ENCODE results near the gene GABBR2.

The GABBR2 gene

DNA sequence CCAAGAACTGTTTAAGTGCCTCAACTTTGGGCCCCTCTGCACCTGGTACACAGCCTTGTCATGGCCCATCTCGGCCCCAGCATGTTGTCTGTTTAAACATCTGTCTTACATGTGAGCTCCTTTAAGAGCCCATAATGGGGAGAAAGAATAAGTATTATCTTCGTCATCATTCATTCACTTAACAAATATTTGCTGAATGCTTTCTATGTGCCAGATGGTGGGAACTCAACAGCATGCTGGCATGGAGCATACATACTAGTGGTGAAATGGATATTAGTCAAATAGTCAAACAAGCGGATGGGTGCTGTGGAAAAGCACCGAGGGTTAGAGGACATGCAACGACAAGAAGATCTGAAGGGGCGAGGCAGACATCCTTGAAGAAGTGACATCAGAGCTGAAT, 54.5 kb downstream of the GABBR2 start:
- no peak overlapping the region for H3K9ac ChIP-seq
- no peaks in the 10 kb centered on the region for H3K9me3 ChIP-seq (ENCODE audit: control insufficient read depth, low read length)
- H3K79me2 ChIP-seq, result no peaks in the 10 kb centered on the region
- no peak overlapping the region for H3K4me2 ChIP-seq (ENCODE audit: low read length)
- H3K27ac ChIP-seq, result no peak overlapping the region
- H3K4me3 ChIP-seq (ENCODE audit: low read depth, low read length), result no peak overlapping the region
- H2AFZ ChIP-seq, result no peak overlapping the region
- H3K36me3 ChIP-seq (ENCODE audit: control insufficient read depth, insufficient read depth, low read length), result no peaks in the 10 kb centered on the region
- H3K4me1 ChIP-seq, result no peaks in the 10 kb centered on the region
- H3K27me3 ChIP-seq (ENCODE audit: control insufficient read depth, insufficient read depth, low read length), result no peaks in the 10 kb centered on the region
- TF ChIP-seq, protein P1, sequence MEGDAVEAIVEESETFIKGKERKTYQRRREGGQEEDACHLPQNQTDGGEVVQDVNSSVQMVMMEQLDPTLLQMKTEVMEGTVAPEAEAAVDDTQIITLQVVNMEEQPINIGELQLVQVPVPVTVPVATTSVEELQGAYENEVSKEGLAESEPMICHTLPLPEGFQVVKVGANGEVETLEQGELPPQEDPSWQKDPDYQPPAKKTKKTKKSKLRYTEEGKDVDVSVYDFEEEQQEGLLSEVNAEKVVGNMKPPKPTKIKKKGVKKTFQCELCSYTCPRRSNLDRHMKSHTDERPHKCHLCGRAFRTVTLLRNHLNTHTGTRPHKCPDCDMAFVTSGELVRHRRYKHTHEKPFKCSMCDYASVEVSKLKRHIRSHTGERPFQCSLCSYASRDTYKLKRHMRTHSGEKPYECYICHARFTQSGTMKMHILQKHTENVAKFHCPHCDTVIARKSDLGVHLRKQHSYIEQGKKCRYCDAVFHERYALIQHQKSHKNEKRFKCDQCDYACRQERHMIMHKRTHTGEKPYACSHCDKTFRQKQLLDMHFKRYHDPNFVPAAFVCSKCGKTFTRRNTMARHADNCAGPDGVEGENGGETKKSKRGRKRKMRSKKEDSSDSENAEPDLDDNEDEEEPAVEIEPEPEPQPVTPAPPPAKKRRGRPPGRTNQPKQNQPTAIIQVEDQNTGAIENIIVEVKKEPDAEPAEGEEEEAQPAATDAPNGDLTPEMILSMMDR (IDR thresholded peaks at IDR 0.05), result no peak

DNA sequence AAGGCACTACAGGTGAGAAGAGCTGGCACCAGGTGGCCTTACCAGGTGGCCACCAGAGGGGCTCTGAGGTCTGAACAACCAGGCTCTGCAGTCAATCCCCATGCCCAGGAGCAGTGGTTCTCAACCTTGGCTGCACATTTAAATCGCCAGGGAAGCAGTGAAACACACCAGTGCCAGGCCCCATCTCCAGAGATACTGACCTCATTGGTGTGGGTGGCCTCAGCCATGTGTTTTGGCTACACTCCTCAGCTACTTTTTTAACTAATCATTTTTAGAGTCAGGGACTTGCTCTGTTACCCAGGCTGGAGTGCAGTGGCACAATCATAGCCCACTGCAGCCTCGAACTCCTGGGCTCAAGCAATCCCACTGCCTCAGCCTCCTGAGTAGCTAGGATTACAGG, 56.0 kb downstream of the GABBR2 start:
- H3K36me3 ChIP-seq (ENCODE audit: control insufficient read depth, insufficient read depth, low read length), result no peaks in the 10 kb centered on the region
- H3K79me2 ChIP-seq, result no peaks in the 10 kb centered on the region
- H3K4me1 ChIP-seq, result no peaks in the 10 kb centered on the region
- TF ChIP-seq, protein P1 (IDR thresholded peaks at IDR 0.05), result no peak
- H3K4me2 ChIP-seq (ENCODE audit: low read length), result no peak overlapping the region
- no peak overlapping the region for H2AFZ ChIP-seq
- H3K9me3 ChIP-seq (ENCODE audit: control insufficient read depth, low read length), result no peaks in the 10 kb centered on the region
- no peak overlapping the region for H3K4me3 ChIP-seq (ENCODE audit: low read depth, low read length)
- no peak overlapping the region for H3K27ac ChIP-seq
- no peaks in the 10 kb centered on the region for H3K27me3 ChIP-seq (ENCODE audit: control insufficient read depth, insufficient read depth, low read length)
- no peak overlapping the region for H3K9ac ChIP-seq

DNA sequence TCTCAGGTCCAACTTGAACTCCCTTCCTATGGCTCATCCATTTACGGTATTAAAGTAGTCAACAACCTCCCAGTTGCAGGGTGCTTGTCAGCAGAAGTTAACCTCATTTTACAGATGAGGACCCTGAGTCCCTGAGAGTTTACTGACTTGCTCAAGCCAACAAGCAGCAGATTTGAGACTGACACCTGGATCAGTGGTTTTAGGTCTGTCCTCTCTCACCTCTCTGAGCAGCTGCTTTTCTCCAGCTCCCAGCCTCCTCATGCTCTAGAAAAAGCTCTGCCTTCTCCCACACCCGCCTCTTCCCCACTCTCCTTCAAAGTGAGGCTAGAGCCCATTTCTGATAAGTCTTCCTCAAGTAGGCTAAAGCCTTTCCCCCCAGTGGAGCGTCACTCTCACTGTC, 56.4 kb downstream of the GABBR2 start:
- Histone ChIP-seq H3K9ac (no peak overlapping the region), H3K36me3 (ENCODE audit: control insufficient read depth, insufficient read depth, low read length) (no peaks in the 10 kb centered on the region), H3K4me1 (no peaks in the 10 kb centered on the region), H3K27me3 (ENCODE audit: control insufficient read depth, insufficient read depth, low read length) (no peaks in the 10 kb centered on the region), H3K79me2 (no peaks in the 10 kb centered on the region), H2AFZ (no peak overlapping the region), H3K4me2 (ENCODE audit: low read length) (no peak overlapping the region), H3K4me3 (ENCODE audit: low read depth, low read length) (no peak overlapping the region), H3K27ac (no peak overlapping the region), H3K9me3 (ENCODE audit: control insufficient read depth, low read length) (no peaks in the 10 kb centered on the region)
- TF ChIP-seq, protein P1 (IDR thresholded peaks at IDR 0.05), result no peak

DNA sequence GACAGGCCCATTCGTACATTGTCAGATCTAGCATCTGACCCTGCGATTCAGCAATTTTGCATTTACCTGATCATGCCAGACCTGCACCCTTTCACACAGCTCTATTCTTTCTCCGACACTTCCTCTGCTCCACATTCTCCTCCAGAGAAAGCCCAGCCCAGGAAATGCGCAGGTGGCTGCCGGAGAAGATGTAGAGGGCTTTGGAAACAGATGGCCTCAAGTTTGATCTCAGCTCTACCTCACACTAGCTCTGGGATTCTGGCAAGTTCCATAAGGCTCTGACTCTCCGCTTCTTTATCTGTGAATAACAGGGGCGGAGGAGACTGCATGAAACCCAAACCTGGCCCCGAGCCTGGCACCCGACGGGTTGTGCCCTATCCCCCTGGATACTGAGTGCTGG, 61.5 kb downstream of the GABBR2 start:
- Histone ChIP-seq H3K79me2 (no peaks in the 10 kb centered on the region), H3K4me1 (no peaks in the 10 kb centered on the region), H3K9ac (no peak overlapping the region), H3K36me3 (ENCODE audit: control insufficient read depth, insufficient read depth, low read length) (no peaks in the 10 kb centered on the region), H3K4me3 (ENCODE audit: low read depth, low read length) (no peak overlapping the region), H3K4me2 (ENCODE audit: low read length) (no peak overlapping the region), H3K9me3 (ENCODE audit: control insufficient read depth, low read length) (no peaks in the 10 kb centered on the region), H3K27ac (no peak overlapping the region), H3K27me3 (ENCODE audit: control insufficient read depth, insufficient read depth, low read length) (no peaks in the 10 kb centered on the region), H2AFZ (no peak overlapping the region)
- TF ChIP-seq, protein P1 (IDR thresholded peaks at IDR 0.05), result no peak

DNA sequence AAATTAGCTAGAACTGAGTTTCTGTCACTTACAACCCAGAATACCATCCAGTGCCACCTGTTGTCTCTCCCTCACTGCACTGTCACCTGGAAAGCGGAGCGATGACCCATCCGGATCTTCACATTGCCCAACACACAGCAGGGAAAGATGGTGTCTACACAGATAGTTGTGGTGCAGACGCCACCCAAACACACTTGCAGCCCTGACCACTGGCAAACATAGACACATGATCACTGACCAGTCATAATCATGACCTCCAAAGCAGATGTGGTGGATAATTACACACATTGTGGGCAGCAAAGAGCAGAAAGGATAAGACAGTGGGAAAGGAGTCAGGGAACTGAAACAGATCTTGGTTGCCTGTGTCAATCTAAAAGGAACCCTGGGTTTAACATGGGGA, 64.7 kb downstream of the GABBR2 start:
- Histone ChIP-seq H3K36me3 (ENCODE audit: control insufficient read depth, insufficient read depth, low read length) (no peaks in the 10 kb centered on the region), H3K4me3 (ENCODE audit: low read depth, low read length) (no peak overlapping the region), H3K4me1 (no peaks in the 10 kb centered on the region), H3K4me2 (ENCODE audit: low read length) (no peak overlapping the region), H3K27me3 (ENCODE audit: control insufficient read depth, insufficient read depth, low read length) (no peaks in the 10 kb centered on the region), H3K27ac (no peak overlapping the region), H3K9me3 (ENCODE audit: control insufficient read depth, low read length) (no peaks in the 10 kb centered on the region), H2AFZ (no peak overlapping the region), H3K9ac (no peak overlapping the region), H3K79me2 (no peaks in the 10 kb centered on the region)
- TF ChIP-seq, protein P1 (IDR thresholded peaks at IDR 0.05), result no peak
